ENCODE data around the gene VPS36.
A peak's percentile ranks its signal among the peaks of the same experiment; 100 is the strongest.
"Not testable (repeated sequence)": the region's sequence is repeated elsewhere in the genome, so short reads cannot be mapped to it uniquely, and the experiment has no call there.

Gene VPS36

GRCh38 chr13:52450012-52450792, at the start of gene VPS36:
Gene VPS36 (minus strand): TSS chr13:52450634. CDS start chr13:52450594, 40 bp downstream.
- peak; percentile 90 to 92 for DNase-seq (ENCODE audit: low read depth in 2 of 2)

GRCh38 chr13:52497979-52498378, 47.5 kb upstream of the VPS36 start:
- not testable (repeated sequence) for DNase-seq (ENCODE audit: low read depth in 2 of 2)

- not testable (repeated sequence) for DNase-seq (ENCODE audit: low read depth in 2 of 2)
Observed at GRCh38 chr13:52494241-52494640, 43.8 kb upstream of the VPS36 start.

- DNase-seq (ENCODE audit: low read depth in 2 of 2) = not testable (repeated sequence)
Observed at GRCh38 chr13:52491015-52491414, 40.6 kb upstream of the VPS36 start.

GRCh38 chr13:52488763-52489162, 38.3 kb upstream of the VPS36 start:
- DNase-seq (ENCODE audit: low read depth in 2 of 2) = not testable (repeated sequence)

GRCh38 chr13:52487078-52487477, 36.6 kb upstream of the VPS36 start:
- not testable (repeated sequence) for DNase-seq (ENCODE audit: low read depth in 2 of 2)

GRCh38 chr13:52480677-52481428, 30.4 kb upstream of the VPS36 start:
- not testable (repeated sequence) for DNase-seq (ENCODE audit: low read depth in 2 of 2)

- not testable (repeated sequence) for DNase-seq (ENCODE audit: low read depth in 2 of 2)
Observed at GRCh38 chr13:52468487-52468886, 18.1 kb upstream of the VPS36 start.

- no peak for DNase-seq (ENCODE audit: low read depth in 2 of 2)
Observed at GRCh38 chr13:52463526-52463925, 13.1 kb upstream of the VPS36 start.

GRCh38 chr13:52461265-52461664, 10.8 kb upstream of the VPS36 start:
- no peak for DNase-seq (ENCODE audit: low read depth in 2 of 2)

GRCh38 chr13:52459668-52460067, 9.2 kb upstream of the VPS36 start:
- no peak for DNase-seq (ENCODE audit: low read depth in 2 of 2)

- peak; percentile 71 to 74 for DNase-seq (ENCODE audit: low read depth in 2 of 2)
Observed at GRCh38 chr13:52455677-52456041, 5.2 kb upstream of the VPS36 start.

- peak; percentile 84 to 93 for DNase-seq (ENCODE audit: low read depth in 2 of 2)
Observed at GRCh38 chr13:52454820-52455676, 4.6 kb upstream of the VPS36 start, which contains the start of gene CKAP2. Gene CKAP2 (plus strand): TSS chr13:52455478. CDS start chr13:52455557, 79 bp downstream.

GRCh38 chr13:52454459-52454819, 4.0 kb upstream of the VPS36 start:
- DNase-seq (ENCODE audit: low read depth in 2 of 2) = no peak

- no peak for DNase-seq (ENCODE audit: low read depth in 2 of 2)
Observed at GRCh38 chr13:52452470-52452869, 2.0 kb upstream of the VPS36 start.

GRCh38 chr13:52451135-52451804, 836 bp upstream of the VPS36 start:
- no peak for DNase-seq (ENCODE audit: low read depth in 2 of 2)

- DNase-seq (ENCODE audit: low read depth in 2 of 2) = no peak
Observed at GRCh38 chr13:52450793-52451116, 321 bp upstream of the VPS36 start.

GRCh38 chr13:52449331-52450011, 963 bp downstream of the VPS36 start:
- DNase-seq (ENCODE audit: low read depth in 2 of 2) = no peak

GRCh38 chr13:52447815-52448552, 2.5 kb downstream of the VPS36 start:
- no peak for DNase-seq (ENCODE audit: low read depth in 2 of 2)

GRCh38 chr13:52447354-52447753, 3.1 kb downstream of the VPS36 start:
- no peak for DNase-seq (ENCODE audit: low read depth in 2 of 2)
